LNCAP (cell line): ENCODE results near the gene TIMD4.

Experiments used
- CTCF ChIP-seq: fragments of 450-650 bp; IDR thresholded peaks from 2 replicates; pipeline ENCODE4 v1.5.1; 2017; ENCODE audit warnings: mild to moderate bottlenecking

TIMD4 gene

GRCh38 chr5:156971848-156972525, 9.0 kb upstream of the TIMD4 start:
- TF ChIP-seq CTCF, result no peak

GRCh38 chr5:156971415-156971814, 8.4 kb upstream of the TIMD4 start:
- no peak for TF ChIP-seq CTCF

GRCh38 chr5:156956321-156956720, 6.7 kb downstream of the TIMD4 start:
- TF ChIP-seq CTCF, result no peak

GRCh38 chr5:156951359-156951758, 11.7 kb downstream of the TIMD4 start:
- TF ChIP-seq CTCF, result no peak

- no peak for TF ChIP-seq CTCF
These were observed 12.3 kb downstream of the TIMD4 start for GRCh38 chr5:156950716-156951115.

- TF ChIP-seq CTCF, result no peak
These were observed 13.6 kb downstream of the TIMD4 start for GRCh38 chr5:156949424-156949823.

- no peak for TF ChIP-seq CTCF
These were observed 15.1 kb downstream of the TIMD4 start for GRCh38 chr5:156947925-156948324.

GRCh38 chr5:156942064-156942463, 21.0 kb downstream of the TIMD4 start:
- TF ChIP-seq CTCF, result no peak
